ENCODE data around the gene CAMK1D. TPM values are rescaled to one million over a fixed set of nuclear protein-coding genes. Genes with fewer than 3 reads are reported as not detected.
A peak's percentile ranks its signal among the peaks of the same experiment; 100 is the strongest.

Gene CAMK1D
- polyA plus RNA-seq, 2 of the 4 experiments (the other 2 are of a cell fraction) = 6.6 to 12.5 TPM

DNA sequence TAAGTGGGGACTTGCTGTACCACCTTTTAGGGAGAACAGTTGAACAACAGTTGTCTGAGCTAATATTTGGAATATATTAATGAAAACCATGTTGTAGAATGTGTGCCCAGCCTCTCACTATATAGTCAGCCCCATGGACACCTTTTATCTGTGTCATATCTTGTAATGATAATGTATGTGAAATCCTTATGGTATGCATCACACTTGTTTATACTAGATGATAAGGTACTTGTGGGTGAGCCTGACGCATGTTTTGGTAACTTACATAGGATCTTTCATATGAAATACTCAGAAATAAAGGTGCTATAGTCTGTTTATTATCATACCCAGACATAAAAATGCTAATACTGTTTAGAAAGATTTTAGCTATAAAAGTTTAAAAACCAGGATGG, 32.8 kb downstream of the CAMK1D start:
- ChIA-PET CTCF (interaction anchor here (1.3 kb wide), 2 partner anchors 18 to 121 kb away, joined by 3 to 6 read pairs; no protein-coding TSS in a partner anchor), POLR2A (no interaction called here)
- no peak overlapping the region for H3K4me2 ChIP-seq
- no peak overlapping the region for H3K27ac ChIP-seq
- WGBS (ENCODE audit: missing lambda C conversion rate) = 87% methylated on average over 1 of the region's 1 CpG
- no peaks in the 10 kb centered on the region for H3K4me1 ChIP-seq
- peaks cover 7% of the 10 kb centered on the region; the same call in 1 of the 3 replicates for H3K9me3 ChIP-seq
- TF ChIP-seq FOSB (CRISPR knock-in tag; IDR thresholded peaks at IDR 0.05) = no peak
- no peak for TF ChIP-seq GATA3 (IDR thresholded peaks at IDR 0.05; ENCODE audit: borderline replicate concordance)
- no peak for TF ChIP-seq RCOR1 (IDR thresholded peaks at IDR 0.05; ENCODE audit: low read depth, low read length)
- no peak for TF ChIP-seq HES2 (IDR thresholded peaks at IDR 0.05)
- no peak for TF ChIP-seq NR3C1 (IDR thresholded peaks at IDR 0.05)
- no peak for TF ChIP-seq POLR2A (IDR thresholded peaks at IDR 0.05; ENCODE audit: low read length)
- no peak overlapping the region for H3K4me3 ChIP-seq
- DNase-seq (ENCODE audit: low read depth in 1 of 2, low spot score in 1 of 2) = no peak
- no peak for ATAC-seq
- FAIRE-seq = peak; percentile 81

DNA sequence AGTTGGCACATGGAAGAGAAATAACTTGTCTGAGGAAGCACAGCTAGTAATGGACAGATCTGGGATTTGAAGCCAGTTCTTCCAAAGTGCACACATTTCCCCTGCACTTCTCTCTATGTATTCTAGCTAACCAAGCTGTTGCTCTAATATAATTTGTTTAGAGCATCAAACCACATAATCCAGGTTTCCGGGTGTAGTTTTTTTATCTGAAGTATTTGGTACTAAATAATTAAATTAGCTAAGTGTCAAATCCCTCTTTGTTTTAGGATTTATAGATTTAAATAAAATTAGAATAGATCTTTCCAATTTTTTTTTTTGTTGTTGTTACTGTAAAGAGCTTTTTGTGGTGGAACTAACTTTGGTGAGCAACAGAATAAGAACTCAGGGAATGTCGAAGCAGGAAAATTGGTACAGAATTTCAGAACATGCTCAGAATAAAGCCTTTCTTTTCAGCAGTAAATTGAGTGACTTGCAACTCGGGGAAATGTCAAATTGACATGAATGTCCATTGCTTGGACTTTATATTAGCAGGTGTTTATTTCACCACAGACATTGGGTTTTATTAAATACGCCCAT, 33.7 kb downstream of the CAMK1D start:
- FAIRE-seq (no peak), DNase-seq (ENCODE audit: low read depth in 1 of 2, low spot score in 1 of 2) (no peak), ATAC-seq (no peak)
- no peak overlapping the region for H3K4me3 ChIP-seq
- no peak for TF ChIP-seq NR3C1 (IDR thresholded peaks at IDR 0.05)
- TF ChIP-seq SMC3 (IDR thresholded peaks at IDR 0.05) = no peak
- TF ChIP-seq CEBPB (IDR thresholded peaks at IDR 0.05) = no peak
- TF ChIP-seq KDM5A (IDR thresholded peaks at IDR 0.05) = no peak
- no peak for TF ChIP-seq ZC3H11A (IDR thresholded peaks at IDR 0.05)
- no peak for TF ChIP-seq ESRRA (IDR thresholded peaks at IDR 0.05; ENCODE audit: borderline replicate concordance, low read length)
- TF ChIP-seq JUN (IDR thresholded peaks at IDR 0.05) = no peak
- TF ChIP-seq RARB (CRISPR knock-in tag; IDR thresholded peaks at IDR 0.05) = no peak
- no peak for TF ChIP-seq BHLHE40 (IDR thresholded peaks at IDR 0.05; ENCODE audit: low read depth, low read length)
- TF ChIP-seq HOXB13 (CRISPR knock-in tag; IDR thresholded peaks at IDR 0.05; ENCODE audit: low read depth) = no peak
- TF ChIP-seq TFCP2L1 (CRISPR knock-in tag; IDR thresholded peaks at IDR 0.05) = no peak
- no peak for TF ChIP-seq HEYL (CRISPR knock-in tag; IDR thresholded peaks at IDR 0.05)
- TF ChIP-seq, protein P1, sequence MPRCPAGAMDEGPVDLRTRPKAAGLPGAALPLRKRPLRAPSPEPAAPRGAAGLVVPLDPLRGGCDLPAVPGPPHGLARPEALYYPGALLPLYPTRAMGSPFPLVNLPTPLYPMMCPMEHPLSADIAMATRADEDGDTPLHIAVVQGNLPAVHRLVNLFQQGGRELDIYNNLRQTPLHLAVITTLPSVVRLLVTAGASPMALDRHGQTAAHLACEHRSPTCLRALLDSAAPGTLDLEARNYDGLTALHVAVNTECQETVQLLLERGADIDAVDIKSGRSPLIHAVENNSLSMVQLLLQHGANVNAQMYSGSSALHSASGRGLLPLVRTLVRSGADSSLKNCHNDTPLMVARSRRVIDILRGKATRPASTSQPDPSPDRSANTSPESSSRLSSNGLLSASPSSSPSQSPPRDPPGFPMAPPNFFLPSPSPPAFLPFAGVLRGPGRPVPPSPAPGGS (IDR thresholded peaks at IDR 0.05) = no peak
- no peak for TF ChIP-seq ELK1 (IDR thresholded peaks at IDR 0.05; ENCODE audit: low read depth, low read length)
- no peak for TF ChIP-seq FOSL2 (IDR thresholded peaks at IDR 0.05)
- no peak for TF ChIP-seq FOSL2 (CRISPR knock-in tag; IDR thresholded peaks at IDR 0.05)
- no peak for TF ChIP-seq KDM1A (IDR thresholded peaks at IDR 0.05; ENCODE audit: low read depth)
- no peak for TF ChIP-seq CHD4 (IDR thresholded peaks at IDR 0.05; ENCODE audit: borderline replicate concordance)
- no peak for TF ChIP-seq RAD21 (conservative IDR thresholded peaks at IDR 0.05 in 1 of 2, IDR thresholded peaks at IDR 0.05 in 1 of 2)
- no peak overlapping the region for H3K27ac ChIP-seq
- POLR2A ChIA-PET = interaction anchor here (0.5 kb wide), 1 partner anchor 248 kb away, joined by 4 read pairs; no protein-coding TSS in a partner anchor
- H3K4me1 ChIP-seq = no peaks in the 10 kb centered on the region
- H3K9me3 ChIP-seq = peaks cover 7% of the 10 kb centered on the region; the same call in 1 of the 3 replicates
- WGBS (ENCODE audit: missing lambda C conversion rate) = 73% methylated on average over 4 of the region's 4 CpGs
- CTCF ChIA-PET = interaction anchor here (1.0 to 1.4 kb wide), 5 partner anchors 12 to 168 kb away, joined by 3 to 6 read pairs (median 3); partner anchors contain the start of gene CAMK1D
- H3K4me2 ChIP-seq = no peak overlapping the region

- H3K4me2 ChIP-seq = no peak overlapping the region
- DNase-seq (ENCODE audit: low read depth in 1 of 2, low spot score in 1 of 2) (no peak), FAIRE-seq (no peak), ATAC-seq (no peak)
- 63% methylated on average over 2 of the region's 2 CpGs for WGBS (ENCODE audit: missing lambda C conversion rate)
- TF ChIP-seq SMC3 (IDR thresholded peaks at IDR 0.05) = no peak
- no peak for TF ChIP-seq ZSCAN20 (CRISPR knock-in tag; IDR thresholded peaks at IDR 0.05)
- TF ChIP-seq ZC3H11A (IDR thresholded peaks at IDR 0.05) = no peak
- no peak for TF ChIP-seq MYC (IDR thresholded peaks at IDR 0.05; ENCODE audit: borderline replicate concordance, low read length)
- no peak for TF ChIP-seq HOXA7 (CRISPR knock-in tag; IDR thresholded peaks at IDR 0.05)
- TF ChIP-seq MAX (IDR thresholded peaks at IDR 0.05) = no peak
- TF ChIP-seq HEYL (CRISPR knock-in tag; IDR thresholded peaks at IDR 0.05) = no peak
- no peak overlapping the region for H3K27ac ChIP-seq
- H3K9me3 ChIP-seq = peaks cover 7% of the 10 kb centered on the region; the same call in 1 of the 3 replicates
- POLR2A ChIA-PET = no interaction called here
- CTCF ChIA-PET = no interaction called here
- H3K4me1 ChIP-seq = peaks cover 6% of the 10 kb centered on the region; the same call in 1 of the 3 replicates
- no peak overlapping the region for H3K4me3 ChIP-seq
Observed at GRCh38 chr10:12384906-12385305, 35.6 kb downstream of the CAMK1D start.
